GM19324 (cell line): Measurements from ENCODE around the gene MRPL54.

Source experiments
- ATAC-seq: cut with Tn5 transposase; IDR thresholded peaks from one replicate; pipeline ENCODE4 v1.9.1; 2021; ENCODE audit warnings: mild to moderate bottlenecking, moderate library complexity; ENCODE audit not compliant: unreplicated experiment, low FRiP score

MRPL54 gene

DNA sequence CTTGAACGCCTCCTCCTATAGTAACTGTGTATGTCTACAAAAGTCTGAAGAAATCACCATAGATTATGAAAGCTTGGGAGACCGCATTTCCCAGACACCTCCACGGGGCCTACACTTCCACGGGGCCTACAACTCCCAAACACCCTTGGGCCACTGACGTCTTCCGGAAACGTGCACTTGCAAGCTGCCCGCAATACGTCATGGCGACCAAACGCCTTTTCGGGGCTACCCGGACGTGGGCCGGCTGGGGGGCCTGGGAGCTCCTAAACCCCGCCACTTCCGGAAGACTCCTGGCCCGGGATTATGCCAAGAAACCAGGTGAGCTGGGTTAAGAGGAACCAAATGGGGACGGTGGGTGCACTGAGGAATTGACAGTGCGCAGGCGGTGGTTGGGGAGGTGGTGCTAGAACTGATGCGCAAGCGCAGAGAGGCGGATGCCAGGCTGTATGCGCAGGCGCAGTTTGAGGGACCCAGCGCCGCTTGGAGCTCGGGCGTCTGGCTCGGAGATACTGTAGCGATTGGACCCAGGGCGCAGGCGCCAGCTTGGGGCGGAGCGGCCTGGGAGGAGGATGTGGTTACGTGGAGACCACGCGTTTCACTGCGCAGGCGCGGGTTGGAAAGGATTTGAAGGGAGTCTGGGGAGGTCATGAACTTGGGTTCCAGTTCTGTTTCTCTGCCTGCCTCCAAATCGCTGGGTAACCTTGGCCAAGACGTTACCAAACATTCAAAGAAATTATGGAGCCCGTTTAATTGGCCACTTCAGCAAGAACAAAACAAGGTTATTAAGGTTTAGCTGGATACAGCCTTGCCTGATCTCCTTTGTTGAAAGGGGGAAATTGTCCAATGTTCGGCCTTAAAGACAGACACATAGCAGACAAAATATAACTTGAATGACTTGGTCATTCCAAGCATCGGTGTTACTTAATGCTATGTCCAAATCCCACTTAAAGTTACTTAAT, at the start of gene MRPL54:
Gene MRPL54 (plus strand): TSS at position 182 of the 959 bp plus-strand sequence. CDS start 19 bp downstream, at position 201.
- peak; percentile 84 for ATAC-seq

DNA sequence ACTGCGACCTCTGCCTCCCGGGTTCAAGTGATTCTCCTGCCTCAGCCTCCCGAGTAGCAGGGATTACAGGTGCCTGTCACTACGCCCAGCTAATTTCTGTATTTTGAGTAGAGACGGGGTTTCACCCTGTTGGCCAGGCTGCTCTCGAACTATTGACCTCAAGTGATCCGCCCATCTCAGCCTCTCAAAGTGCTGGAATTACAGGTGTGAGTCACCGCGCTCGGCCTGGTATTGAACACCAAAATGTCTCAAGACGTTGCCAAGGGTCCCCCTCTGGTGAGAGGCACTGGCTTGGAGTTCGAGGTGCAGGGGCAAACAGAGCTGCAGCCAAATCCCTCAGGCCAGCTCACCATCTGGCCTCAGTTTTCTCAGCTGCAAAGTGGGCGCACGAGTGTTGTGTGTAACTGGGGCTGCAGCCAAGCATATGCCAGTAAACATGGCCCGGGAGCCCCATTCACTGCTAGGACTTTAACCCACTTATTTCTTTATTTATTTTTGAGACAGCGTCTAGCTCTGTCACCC, 46.3 kb upstream of the MRPL54 start:
- no peak for ATAC-seq

DNA sequence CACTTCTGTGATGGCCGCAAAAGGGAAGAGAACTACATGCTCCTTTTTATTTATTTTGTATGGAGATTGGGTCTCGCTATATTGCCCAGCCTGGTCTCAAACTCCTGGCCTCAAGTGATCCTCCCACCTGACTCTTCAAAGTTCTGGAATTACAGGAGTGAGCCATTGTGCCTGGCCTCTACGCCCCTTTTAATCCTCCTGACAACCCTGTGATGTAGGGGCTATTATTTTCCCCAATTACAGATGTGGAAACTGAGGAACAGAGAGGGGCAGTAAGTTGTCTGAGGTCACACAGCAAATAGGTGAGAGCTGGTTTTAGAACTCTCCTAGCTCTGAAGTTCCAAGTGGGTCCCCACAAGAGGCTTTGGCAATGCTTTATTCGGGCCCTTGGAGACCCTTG, 42.6 kb upstream of the MRPL54 start:
- no peak for ATAC-seq

DNA sequence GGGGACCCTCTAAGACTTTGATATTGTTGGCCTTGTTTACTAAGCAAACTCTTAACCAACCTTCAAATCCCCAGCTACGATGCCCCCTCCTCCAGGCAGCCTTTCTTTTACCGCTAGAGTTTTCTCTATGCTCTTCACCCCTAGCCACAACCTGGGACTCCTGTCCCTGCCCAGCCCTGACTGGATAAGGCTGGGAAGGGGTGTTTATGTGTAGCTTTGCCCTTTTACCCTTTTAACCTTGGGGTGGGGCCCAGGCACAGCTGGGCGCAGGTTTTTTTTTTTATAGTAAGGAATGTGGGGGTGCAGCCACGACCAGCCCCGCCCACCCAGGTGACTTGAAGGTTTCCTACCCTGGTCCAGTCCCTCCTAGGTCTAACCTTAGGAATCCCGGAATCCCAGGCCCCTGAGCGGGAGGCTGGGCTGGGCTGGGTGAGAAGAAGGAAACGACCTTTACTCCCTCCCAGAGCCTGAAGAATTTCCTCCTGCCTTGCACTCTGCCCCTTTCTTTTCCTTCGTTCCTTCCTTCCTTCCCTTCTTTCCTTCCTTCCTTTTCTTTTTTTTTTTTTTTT, 42.0 kb upstream of the MRPL54 start:
- ATAC-seq, result no peak

DNA sequence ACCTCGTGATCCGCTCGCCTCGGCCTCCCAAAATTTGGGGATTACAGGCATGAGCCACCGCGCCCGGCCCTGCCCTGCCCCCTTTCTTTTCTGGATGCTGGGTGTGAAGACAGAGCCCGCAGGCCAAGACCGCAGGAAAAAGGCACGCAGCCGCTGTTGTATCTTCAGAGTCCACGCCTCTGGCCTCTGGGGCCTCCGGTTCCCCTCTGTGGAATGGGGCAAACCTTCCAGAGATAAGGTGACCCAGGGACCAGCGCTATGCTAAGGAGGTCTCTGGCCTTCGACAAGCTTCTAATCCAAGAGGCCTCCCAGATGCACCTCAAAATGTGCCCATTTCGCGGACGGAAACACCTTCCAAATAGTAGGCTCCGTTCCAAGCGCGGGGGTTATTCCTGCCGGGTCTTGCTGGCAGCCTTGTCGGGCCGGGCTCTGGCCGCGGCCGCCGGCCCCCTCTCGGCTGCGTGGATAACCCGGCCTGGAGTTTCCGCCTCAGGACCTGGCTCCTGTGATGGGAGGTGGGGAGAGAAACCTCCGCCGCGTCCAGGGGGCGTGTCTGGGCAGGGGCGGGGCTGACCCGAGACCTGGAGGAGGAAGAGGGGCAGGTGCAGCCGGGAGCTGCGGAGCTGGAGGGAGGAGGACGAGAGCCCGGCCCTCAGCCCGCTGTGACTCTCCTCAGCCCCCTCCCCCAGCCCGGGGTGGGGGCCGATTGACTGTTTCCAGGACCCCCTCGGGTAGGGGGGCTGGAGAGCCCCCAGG, 41.2 kb upstream of the MRPL54 start:
- ATAC-seq, result peak; percentile 68

DNA sequence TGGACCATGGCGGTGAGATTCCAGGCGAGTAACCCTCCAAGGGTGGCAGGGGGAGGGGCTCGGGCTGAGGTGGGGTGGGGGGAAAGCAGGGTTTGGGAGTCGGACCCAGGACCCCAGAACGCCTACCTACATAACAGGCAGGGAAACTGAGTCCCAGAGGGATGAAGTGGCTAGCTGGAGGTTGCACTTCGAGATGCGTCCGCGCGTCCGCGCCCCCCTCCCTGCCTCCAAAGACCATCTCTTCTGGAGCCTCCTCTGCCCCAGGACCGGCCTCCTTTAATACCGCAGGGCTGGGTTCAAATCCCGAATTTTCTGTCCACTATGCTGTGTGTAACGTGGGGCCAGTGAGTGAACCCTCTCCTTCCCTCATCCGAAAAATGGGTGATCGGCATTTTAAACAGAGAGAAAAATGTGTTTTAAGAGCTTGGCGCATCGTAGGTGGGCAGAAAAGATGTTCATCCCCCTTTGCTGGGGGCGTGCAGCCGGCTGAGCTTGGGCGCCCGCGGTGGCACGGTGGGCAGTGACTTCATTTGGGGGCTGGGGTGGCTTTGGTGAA, 40.5 kb upstream of the MRPL54 start:
- no peak for ATAC-seq

DNA sequence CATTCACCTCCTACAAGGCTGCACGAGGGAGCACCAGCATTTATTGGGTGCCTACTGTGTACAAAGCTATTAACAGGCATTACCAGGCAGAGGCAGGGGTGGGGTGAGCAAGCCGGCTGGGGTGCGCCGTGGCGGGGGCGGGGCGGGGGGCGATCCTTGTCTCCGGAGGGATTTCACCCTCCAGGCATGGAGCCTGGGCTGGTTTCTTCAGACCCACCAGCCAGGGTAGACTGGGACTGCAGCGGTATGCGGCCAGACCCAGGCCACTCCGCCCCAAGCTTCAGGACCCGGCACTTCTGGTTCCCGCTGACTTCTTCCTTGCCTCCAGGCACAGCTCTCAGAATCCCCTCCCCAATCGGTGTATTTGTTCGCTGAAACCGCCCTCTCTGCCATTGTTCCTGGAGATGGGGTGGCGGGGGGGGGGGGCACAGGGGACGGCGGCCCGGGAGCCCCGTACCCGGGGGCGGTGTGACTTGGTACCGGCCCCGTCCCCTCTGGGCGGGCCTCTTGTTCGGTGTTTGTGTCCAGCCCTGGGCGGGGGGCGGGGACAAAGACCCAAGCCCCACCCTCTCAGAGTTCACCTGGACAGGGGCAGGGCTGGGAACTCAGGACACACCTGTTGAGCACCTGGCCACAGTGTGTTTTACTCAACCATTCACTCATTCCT, 39.9 kb upstream of the MRPL54 start:
- no peak for ATAC-seq

DNA sequence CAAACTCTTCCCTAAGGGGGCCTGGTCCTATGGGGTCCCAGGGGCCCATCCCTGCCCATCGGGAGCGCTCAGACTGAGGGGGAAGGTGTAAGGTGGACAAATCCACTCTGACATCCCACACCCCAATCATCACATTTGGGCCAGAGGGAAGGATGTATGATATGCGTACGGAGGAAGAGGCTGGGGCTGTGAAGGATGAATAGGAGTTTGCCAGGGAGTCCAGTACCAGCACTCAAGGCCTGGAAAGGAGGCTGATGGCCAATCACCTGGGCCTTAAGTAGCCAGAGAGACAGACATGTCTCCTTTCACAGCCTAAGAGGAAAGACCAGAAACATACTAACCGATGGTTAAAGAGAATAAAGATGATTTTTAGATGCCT, 39.4 kb upstream of the MRPL54 start:
- ATAC-seq, result no peak

DNA sequence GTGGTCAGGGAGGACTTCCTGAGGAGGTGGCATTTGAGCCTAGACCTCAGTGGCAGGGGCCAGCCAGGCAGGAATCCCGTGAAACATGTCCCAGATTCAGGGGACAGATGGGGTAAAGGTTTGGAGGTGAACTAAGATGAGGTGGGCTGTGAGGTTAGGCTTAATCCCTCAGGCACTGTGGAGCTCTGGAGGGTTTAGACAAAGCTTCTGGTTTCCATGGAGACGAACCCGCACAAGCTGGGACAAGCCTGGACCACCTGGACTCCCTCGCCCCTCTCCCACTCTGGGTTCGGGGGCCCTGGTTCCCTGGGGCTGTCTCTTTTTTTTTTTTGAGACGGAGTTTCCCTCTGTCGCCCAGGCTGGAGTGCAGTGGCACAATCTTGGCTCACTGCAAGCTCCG, 38.6 kb upstream of the MRPL54 start:
- no peak for ATAC-seq

DNA sequence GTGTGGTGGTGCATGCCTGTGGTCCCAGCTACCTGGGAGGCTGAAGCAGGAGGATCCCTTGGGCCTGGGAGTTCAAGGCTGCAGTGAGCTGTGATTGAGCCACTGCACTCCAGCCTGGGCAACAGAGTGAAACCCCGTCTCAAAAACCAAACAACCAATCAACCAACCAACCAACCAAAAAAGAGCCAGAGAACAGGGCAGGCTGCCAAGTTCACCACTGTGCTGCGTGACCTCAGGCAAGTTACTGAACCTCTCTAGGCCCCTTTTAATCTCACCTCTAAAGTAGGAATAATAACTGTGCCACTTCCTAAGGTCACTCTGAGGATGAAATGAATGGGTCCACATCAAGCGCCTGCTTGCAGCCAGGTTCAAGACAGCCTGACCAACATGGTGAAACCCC, 37.4 kb upstream of the MRPL54 start:
- no peak for ATAC-seq

DNA sequence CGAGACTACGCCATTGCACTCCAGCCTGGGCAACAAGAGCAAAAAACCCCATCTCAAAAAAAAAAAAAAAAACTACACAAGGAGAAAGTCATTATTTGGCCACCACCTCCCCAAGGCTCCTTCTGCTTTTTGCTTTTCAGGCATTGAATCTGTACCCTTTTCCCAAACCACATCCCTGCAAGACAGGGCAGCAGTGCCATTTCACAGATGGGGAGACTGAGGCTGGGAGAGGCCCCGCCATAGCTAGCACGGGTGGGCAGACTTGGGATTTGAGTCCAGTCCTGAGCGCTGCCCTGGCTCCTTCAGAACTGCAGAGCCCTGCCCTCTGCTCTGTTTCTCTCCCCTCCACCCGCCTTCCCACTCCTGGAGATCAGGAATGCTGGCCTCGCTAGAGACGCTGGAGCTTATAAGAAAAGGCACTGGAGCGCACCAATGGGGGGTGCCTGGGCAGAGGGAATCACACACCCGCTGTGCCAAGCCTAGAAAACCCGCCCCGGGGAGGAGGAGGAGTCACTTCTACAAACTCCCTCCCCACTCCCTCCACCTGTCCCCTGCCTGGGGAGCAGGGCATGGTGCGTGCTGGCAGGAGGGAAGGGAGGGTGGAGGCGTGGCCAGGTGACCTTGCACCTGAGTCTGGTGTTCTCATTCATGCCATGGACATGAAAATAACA, 36.7 kb upstream of the MRPL54 start:
- no peak for ATAC-seq

DNA sequence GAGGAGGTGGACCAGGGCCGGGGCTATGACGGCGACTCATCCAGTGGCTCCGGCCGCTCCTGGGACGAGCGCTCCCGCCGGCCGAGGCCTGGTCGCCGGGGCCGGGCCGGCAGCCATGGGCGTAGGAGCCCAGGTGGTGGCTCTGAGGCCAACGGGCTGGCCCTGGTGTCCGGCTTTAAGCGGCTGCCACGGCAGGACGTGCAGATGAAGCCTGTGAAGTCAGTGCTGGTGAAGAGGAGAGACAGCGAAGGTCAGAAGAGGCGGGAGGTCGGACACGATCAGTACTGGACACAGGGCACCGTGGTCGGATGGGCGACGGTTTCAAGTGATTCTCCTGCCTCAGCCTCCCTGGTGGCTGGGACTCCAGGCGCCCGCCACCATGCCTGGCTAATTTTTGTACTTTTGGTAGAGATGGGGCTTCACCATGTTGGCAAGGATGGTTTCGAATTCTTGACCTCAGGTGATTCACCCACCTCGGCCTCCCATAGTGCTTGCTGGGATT, 32.0 kb upstream of the MRPL54 start:
- no peak for ATAC-seq

DNA sequence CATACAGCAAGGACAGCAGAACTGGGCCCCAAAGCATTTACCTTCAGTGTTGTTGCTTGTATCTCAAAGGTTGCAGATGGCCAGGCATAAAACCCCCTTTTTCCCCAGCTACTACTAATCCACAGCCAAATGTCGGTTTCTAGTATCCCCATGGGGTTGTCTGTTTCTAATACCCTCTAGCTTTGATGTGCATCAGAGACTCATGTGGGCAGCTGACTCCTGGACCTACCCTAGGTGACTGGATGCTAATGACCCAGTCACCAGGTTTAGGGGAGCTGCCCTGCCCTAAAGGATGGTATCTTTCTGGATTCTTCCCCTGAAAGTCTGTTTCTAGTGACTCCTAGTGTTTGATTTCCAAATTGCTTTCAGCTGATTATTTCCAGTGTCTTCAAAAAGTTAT, 30.4 kb upstream of the MRPL54 start:
- no peak for ATAC-seq

DNA sequence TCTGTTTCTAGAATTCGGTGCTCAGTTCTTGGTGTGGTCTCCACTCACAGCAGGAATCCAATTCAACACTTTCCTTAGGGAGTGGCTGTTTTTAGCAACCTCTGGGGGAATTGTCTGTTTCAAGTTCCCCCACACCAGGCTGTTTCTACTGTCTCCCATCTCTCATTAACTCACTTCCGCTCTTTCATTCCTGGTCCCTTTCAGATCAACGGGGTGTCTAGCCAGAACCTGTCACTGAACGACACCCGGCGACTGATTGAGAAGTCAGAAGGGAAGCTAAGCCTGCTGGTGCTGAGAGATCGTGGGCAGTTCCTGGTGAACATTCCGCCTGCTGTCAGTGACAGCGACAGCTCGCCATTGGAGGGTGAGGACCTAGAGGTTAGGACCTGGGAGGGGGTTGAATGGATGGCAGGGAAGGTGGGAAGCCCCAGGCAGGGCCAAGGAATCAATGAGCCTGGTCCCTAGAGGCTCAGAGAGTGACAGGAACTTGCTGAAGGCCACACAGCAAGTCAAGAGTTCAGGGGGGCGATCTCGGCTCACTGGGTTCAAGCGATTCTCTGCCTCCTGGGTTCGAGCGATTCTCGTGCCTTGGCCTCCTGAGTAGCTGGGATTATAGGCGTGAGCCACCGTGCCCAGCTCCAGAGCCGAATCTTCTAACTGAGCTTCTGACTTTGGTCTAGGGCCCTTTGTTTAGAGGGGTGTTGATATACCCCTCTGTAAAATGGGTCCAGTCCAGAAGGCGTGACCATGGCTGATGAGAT, 28.8 kb upstream of the MRPL54 start:
- no peak for ATAC-seq

DNA sequence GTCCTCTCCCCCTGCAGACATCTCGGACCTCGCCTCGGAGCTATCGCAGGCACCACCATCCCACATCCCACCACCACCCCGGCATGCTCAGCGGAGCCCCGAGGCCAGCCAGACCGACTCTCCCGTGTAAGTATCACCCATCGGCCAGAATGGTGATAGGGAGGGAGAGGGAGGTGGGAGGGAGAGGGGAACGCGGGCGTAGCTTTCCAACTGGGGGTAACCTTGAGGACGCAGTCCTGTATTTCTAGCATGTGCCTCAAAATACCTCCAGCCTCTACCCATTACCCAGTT, 28.2 kb upstream of the MRPL54 start:
- no peak for ATAC-seq

DNA sequence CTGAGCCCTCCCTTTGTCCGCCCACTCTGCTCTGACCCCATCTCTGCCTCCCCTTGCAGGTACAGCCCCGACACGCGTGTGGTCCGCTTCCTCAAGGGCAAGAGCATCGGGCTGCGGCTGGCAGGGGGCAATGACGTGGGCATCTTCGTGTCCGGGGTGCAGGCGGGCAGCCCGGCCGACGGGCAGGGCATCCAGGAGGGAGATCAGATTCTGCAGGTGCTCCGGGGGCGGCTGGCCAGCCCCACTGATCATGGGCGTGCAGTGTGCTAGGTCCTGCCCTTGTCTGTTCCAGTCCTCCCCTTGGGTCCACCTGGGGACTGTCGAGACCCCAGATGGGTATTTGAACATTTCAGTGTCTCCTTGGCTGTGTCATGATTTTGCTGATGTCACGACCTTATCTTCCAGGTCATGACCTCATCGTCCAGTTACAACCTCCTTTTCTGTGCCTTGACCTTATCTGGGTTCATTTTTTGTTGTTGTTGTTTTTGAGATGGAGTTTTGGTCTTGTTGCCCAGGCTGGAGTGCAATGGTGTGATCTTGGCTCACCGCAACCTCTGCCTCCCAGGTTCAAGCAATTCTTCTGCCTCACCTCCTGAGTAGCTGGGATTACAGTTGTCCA, 26.3 kb upstream of the MRPL54 start:
- no peak for ATAC-seq

DNA sequence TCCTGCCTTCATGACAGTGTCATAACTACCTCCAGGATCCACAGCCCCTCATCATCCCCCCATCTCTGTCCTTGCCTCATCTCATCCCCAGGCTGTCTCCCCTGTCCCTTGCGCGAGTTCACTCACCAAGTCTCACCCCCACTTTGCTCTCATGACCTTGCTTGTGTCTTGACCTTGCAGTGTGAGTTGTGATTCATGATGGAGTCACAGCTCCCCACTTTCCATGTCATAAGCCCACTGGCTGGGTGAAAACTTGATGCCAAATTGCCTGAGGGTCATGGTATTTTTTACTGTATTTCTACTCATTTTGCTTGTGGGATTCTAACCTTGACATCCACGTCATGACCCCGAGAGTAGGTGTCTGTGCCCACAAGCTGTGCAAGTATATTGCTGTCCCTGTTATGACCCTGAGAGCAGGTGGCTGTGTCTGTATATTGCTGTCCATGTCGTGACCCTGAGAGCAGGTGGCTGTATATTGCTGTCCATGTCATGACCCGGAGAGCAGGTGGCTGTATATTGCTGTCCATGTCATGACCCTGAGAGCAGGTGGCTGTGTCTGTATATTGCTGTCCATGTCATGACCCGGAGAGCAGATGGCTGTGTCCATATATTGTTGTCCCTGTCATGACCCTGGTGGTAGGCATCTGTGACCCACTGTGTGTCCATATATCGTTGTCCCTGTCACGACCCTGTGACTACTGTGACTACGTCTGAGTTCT, 24.8 kb upstream of the MRPL54 start:
- ATAC-seq, result no peak
